ENCODE measurements around the gene NFASC.

The NFASC gene

DNA sequence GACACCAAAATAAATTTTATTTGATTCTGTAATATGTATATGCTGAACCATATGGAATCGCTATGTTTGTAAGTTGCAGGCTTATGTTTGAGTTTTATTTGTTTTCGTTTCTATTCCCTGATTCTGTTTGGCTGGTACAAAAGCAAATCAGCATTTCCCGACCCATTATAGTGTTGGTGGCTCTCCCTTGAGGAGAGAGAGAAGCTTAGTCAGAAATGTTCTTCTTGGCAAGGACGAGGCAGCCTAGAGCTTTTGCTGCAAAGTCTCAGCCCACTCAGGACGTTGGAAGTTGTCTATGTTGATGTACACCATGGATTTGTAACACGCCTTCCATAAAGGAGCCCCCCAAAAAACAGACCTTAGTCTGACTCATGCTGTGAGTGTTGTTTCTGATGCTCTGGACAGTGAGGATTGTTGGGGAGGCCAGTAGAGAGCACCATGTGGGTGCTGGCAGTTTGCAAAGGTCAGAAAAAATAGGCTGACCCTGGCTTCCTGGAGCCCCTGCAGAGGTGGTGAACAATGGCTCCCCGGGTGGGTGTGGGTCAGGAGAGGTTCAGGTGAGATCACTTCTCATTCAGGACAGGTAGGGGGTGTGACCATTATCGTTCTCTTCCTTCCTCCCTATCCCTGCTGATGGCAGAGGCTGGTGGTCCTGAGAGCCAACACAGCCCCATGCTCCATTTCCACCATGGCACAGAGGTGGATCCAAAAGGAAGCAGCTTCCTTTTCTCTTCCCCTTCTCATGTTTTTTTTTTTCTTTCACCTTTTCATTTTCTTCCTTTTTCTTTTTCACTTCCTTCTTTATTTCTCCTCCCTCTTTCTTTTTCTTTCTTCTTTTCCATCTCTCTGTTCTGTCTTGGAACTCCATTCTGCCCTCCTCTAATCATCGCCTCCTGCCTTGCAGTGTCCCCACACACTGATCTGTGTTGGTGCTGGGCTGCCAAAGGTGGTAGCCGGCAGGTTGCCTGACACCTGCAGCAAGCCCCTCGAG is 88.0 kb downstream of the NFASC start:
- DNase-seq (ENCODE audit: low read depth in 2 of 3, low spot score in 1 of 3), result no peak

DNA sequence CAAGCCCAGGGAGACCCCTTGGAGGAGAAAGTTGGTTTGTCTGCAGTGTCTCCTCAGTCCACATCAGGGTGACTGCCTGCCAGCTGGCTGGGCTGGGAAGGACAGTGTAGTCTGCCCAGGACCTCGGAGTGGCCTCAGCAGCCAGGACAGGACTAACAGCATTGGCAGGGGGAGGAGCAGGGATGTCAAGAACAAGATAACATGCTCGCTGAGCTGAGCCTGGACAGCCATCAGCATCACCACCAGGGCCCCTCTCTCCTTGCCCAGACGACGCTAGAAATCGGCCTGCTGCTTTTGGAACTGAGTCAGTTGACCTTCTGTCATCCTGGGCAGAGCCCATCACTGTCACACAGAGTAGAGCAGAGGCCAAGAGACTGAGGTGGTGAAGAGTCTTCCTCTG is 88.7 kb downstream of the NFASC start:
- DNase-seq (ENCODE audit: low read depth in 2 of 3, low spot score in 1 of 3), result no peak

DNA sequence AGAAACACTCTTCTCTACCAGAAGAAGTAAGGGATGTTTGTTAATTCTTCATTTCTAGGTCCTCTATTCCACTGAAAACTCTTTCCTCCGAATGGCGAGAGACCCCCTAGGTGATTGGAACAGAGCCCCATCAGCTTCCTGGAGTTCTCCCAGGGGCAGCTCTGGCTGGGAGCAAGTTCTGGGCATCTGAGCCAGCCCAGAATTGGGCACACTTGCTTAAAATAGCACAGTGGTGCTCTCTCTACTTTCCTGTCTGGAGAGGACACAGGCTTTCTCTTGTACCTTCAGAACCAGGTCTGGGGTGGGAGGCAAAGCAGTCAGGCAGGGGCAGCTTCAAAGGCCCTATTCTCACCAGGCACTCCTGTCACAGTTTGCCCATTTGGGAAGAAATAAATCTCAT is 89.2 kb downstream of the NFASC start:
- no peak for DNase-seq (ENCODE audit: low read depth in 2 of 3, low spot score in 1 of 3)

DNA sequence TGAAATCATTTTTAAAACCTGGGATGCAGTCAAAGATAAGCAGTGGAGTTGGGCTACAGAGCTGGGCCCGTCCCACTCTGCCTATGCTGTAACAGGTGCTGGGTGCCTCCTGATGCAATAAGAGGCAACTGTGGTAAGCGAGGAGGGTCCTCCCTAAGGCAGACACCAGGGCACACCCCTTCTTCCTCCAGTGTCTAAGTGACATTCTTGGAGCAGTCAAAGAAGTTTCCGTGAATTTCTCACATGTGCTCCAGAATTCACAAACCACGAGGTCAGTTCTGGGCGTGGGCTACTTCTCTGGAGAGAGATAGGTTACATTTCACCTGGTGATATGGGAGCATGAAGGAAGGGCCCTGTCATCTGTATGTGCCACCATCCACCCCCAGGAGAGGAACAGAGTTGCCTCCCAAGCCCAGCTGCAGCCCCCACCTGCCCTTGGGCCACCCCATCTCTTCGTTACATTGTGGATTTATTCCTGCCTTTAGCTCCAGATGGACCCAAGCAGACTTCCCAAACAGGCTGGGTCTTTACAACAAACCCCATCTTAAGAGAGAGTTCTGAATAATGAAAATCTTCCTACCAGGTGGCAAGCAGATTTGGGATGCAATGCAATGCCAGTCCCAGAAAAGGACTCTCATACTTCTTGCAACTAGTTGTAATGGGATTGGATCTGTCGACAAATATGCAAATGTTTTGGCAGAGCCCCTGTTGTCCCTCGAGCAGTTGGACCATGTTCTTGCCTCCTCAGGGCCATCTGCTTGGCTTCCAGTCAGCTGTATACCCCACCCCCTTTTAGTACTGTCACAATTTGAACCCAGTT is 89.9 kb downstream of the NFASC start:
- no peak for DNase-seq (ENCODE audit: low read depth in 2 of 3, low spot score in 1 of 3)

DNA sequence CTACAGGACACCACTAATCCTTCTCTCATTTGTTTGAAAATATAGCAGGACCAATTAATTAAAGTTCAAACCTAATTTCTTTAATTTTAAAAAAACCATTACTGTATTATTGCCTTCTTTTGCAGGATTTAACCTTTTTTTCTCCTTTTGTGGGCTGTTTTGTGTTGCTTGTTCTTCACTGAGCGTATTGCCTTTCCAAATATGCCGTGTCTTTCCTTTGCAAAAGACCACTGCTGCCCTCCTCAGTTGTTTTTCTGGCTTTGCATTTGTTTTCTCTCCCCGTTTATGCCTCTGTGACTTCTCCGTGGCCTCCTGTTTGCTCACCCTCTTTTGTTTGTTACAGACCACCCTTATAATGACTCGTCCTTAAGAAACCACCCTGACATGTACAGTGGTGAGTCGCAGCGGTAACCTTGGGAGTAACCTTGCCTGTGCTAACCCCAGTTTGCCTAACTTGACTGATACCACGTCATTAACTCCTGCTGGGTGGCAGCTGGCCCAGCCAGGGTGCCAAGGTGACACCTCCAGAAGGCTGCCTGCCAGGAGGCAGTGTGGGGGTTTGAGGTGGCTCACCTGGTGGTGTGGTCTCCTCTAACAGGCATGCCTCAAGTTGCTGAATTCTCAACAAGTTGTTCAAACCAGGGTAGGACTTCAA is 91.2 kb downstream of the NFASC start:
- no peak for DNase-seq (ENCODE audit: low read depth in 2 of 3, low spot score in 1 of 3)

DNA sequence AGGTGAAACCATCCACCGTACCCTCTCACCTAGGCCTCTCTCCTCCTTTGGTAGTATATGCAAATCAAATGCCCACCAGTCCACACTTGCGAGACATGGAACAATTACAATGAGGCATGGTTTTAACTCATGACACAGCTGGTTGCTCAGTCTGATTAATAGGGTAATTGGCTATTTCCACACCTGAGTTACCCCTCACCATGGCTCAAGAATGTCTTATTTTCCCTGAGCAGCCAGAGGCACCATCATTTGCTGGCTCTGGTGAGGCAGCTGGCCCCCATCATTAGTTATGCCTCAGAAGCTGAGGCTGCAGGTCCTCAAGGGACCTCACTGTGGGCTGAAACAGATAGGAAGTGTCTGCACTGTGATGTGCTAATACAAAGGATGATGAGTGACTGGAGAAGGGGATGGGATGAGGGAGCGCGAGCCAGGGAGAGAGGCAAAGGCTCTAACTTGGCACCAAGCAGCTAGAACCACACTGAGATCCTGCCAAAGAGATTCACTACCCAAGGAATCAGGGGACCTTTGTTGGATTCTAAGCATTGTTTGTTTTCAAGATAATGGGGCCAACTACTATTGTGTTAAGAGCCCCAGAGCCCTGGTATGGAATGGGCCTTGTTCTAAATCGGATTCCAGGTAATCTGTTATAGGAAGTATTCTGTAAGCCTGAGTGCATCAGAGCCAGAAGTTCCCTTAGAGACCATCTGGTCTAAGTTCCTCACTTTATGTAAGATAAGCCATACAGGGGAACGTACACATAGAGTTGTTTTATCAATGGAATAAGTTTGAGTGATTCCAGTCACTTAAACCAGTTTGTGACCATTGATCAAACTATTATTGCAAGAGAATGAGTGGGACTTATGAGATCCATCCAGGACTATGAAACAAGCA is 92.3 kb downstream of the NFASC start:
- no peak for DNase-seq (ENCODE audit: low read depth in 2 of 3, low spot score in 1 of 3)

DNA sequence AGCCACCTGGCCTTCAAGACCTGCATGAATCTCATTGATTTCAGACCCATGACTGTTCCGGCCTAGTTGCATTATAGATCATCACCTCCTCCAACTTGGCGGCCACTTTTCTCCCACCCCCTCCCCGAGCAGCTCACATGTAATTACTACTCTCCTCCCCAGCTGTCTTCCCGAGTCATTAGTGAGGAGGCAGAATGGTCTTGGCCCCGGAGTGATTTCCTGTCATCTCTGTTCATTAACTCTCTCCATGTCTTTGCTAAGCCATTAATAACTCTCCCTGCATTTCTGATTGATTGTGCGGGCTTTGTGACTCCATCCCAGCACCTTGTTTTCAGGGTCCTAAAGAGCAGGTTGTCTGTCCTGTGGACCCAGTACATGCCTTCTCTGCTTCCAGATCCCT is 96.8 kb downstream of the NFASC start:
- DNase-seq (ENCODE audit: low read depth in 2 of 3, low spot score in 1 of 3), result no peak

DNA sequence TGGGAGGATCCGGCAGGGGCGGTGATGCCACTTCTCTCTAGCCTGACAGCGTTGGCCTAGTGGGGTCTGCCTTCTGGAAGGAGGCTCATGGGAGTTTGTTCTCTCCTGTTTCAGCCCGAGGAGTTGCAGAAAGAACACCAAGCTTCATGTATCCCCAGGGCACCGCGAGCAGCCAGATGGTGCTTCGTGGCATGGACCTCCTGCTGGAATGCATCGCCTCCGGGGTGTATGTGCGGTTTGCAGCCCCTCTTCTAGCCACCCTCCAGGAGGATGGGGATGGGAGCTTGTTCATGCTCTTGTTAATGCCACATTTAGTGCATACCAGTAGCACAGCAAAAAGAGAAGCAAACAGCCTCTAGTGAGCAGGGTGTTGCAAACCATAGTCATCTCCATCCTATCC is 97.5 kb downstream of the NFASC start:
- no peak for DNase-seq (ENCODE audit: low read depth in 2 of 3, low spot score in 1 of 3)

DNA sequence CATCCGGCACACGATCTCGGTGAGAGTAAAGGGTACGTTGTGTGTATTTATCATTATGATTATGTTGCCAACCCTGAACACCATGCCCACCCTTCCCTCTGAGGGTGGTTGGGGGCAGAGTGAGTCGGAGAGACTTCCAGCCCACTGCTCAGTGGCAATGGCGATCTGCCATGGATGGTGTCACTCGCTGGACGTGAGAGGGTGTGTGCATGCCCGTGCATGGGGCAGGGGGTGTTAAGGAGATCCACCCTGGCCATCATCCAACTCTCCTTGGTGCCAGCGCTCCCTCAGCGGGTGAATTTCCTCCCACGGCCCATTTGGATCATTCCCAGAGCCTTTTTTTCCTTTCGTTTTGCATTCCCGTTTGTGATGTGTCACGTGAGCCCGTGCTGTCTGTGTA is 98.3 kb downstream of the NFASC start:
- no peak for DNase-seq (ENCODE audit: low read depth in 2 of 3, low spot score in 1 of 3)

DNA sequence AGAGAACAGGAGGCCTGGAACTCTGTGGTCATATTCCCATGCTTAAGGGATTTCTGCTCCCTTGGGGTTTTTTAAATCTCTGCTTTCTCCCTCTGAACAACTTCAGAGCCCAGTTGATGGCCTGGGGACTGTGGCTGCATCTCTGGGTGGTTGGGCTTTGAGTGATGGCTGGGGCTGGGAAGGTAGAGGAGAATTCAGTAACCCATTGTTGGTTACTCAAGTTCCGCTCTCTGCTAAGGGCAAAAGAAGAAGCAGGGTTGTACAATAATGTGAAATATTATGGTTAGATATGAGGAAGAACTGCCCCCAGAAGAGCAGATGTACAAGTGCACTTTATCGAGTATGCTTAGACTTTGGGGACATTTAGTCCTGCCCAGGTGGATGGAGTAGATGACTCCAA is 100.3 kb downstream of the NFASC start:
- no peak for DNase-seq (ENCODE audit: low read depth in 2 of 3, low spot score in 1 of 3)

DNA sequence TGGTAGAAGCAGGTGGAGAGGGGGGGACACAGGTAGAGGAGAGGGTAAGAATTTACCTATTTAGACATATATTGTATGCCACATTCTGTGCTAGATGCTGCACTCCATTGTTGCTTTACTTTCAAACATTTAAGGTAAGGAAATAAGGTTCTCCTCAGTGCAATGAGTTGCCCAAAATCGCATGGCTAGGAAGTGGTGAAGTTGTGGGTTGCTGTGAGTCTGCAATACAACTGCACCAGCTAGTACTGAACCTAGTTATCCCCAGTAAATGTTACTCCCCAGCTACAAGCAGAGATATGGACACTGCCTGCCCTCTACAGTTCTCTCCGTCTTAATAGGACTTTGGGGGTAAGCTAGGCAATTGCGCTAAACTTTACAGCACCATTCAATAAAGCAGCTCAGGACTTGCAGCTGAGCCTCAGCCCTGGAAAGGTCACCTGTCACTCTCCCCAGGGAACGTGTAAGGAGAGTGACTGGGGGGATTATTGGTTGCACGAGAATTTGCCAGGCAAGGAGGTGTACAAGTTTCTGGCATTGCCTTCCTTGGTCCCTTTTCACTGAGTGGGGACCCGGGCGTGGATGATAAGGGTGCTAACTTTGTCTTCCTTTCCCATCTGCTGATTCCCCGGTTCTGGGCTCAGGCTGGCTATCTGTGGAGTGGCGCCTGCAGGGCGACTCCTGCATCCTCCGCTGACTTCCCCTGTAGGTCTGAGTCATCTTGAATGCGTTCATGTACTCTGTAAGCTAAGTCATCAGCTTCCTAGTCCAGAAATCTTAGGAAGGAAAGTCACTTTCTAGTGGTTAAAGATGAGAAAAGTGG is 101.1 kb downstream of the NFASC start:
- DNase-seq (ENCODE audit: low read depth in 2 of 3, low spot score in 1 of 3), result no peak

DNA sequence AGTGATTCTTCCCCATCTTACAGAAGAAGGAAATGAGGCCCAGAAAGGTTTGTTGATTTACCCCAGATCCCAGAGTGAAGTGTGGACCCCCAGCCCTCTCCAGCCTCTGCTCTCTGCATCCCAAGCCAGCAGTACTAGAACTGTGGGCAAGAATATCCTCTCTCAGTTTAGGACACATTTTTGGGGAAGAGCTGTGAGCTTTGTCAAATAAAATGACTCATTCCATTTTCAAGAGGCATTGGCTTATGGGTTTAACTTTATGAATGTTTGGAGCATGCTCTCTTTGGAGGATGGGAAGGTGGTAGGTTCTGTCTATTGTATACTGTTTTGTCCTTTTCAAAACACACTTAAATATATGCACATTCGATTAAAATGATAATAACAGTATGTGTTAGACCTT is 101.8 kb downstream of the NFASC start:
- no peak for DNase-seq (ENCODE audit: low read depth in 2 of 3, low spot score in 1 of 3)

DNA sequence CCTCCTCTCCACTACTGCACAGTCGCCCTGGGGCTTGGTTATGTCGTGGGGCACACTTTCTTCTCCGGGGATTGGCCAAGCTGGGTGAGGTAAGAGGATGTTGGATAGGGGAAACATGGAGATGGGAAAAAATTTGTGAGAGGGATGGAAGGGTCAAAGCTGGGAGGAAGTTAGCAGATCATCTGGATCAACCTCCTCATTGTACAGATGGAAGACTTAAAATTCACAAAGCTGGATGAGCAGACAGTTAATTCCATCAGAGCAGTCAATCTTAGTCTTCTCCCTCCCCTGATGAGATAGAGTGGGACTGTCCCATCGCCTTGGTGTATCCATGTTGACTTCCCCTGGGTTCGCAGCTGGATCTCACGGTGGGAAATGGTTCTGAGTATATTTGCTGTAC is 102.8 kb downstream of the NFASC start:
- DNase-seq (ENCODE audit: low read depth in 2 of 3, low spot score in 1 of 3), result no peak

DNA sequence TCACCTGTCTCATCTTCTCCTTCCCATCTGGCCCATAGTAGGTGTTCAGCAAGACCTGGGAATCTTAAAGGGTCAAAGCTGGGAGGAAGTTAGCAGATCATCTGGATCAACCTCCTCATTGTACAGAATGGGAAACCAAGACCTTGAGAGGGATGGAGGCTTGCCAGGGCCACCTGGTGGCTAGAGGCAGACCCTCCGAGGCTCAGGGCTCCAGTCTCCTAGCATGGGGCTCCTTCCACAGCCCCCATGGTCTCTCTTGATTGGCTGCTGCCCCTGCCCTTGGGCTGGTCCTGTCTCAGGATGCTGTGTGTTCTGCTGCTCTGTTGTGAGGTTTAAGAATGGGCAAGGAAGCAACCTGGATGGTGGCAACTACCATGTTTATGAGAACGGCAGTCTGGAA is 103.7 kb downstream of the NFASC start:
- no peak for DNase-seq (ENCODE audit: low read depth in 2 of 3, low spot score in 1 of 3)

DNA sequence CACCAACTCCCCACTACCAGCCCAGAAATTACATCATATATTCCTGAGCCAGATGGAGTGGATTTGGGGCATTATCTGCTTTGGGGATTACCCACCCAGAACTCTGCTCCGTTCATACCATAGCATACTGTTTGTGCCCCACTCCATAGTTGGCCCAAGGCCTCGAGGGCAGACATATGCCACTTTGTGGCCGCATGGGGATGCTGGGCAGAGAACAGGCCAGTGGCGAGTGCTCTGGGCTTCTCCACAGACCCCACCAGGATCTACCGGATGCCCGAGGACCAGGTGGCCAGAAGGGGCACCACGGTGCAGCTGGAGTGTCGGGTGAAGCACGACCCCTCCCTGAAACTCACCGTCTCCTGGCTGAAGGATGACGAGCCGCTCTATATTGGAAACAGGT is 104.4 kb downstream of the NFASC start:
- no peak for DNase-seq (ENCODE audit: low read depth in 2 of 3, low spot score in 1 of 3)

DNA sequence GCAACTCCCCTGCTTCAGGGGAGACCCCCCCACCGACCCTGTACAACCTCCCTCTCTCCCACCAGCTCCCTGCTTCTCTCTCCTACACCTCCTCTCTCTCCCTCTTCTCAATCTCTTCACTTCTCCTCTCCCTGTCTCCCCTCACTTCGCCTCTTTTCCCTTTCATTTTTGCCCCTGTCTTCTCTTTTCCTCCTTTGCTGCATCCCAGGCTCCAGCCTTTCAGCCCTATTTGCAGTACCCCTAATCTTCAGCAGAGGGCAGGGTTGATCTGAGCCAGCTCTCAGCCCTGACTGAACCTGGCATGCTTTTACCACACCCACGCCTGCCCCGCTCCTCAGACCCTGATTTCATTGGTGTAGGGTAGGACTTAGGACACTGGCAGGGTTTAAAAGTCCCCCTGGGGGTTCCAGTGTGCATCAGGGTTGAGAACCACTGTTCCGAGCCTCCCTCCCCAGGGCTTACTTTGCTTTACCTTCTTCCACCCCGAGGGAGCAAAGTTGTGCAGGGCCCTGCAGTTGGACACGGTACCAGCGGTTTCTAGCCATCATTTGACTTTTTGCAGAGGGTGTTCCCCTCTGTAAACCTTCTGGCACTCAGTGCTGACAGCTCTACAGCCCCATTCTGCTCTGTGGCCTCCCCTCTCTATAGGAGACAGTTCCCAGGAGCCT is 105.0 kb downstream of the NFASC start:
- peak; percentile 34 to 67 (median 45) for DNase-seq (ENCODE audit: low read depth in 2 of 3, low spot score in 1 of 3)

DNA sequence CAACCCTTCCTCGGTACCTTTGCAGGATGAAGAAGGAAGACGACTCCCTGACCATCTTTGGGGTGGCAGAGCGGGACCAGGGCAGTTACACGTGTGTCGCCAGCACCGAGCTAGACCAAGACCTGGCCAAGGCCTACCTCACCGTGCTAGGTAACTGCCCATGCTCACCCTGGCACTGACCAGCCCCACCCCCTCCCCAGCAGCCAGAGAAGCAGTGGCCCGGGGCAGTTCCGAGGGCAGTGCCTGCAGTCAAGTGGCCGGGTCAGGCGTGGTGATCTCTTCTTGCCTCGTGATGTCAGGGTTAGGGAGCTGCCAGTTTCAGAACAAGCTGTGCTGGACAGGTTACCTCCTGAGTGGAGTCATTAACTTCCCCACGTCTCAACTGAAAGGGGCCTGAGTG is 106.0 kb downstream of the NFASC start:
- DNase-seq (ENCODE audit: low read depth in 2 of 3, low spot score in 1 of 3), result no peak

DNA sequence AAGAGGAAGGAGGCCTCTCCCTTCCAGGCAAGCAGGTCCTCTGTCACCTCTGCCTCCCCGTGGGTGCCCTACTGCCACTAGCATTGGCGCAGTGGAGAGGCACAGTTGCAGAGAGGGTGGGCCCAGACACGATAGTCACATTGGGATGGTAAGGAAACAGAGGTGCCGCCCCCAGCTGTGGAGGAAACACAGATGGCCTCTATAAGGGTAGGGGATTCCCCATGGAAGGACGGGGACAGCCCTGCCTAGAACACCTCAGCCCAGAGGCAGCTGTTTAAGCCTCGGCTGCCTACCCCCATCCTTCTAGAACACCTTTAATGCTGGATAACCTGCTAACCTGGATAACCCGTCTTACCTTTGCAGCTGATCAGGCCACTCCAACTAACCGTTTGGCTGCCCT is 106.7 kb downstream of the NFASC start:
- no peak for DNase-seq (ENCODE audit: low read depth in 2 of 3, low spot score in 1 of 3)

DNA sequence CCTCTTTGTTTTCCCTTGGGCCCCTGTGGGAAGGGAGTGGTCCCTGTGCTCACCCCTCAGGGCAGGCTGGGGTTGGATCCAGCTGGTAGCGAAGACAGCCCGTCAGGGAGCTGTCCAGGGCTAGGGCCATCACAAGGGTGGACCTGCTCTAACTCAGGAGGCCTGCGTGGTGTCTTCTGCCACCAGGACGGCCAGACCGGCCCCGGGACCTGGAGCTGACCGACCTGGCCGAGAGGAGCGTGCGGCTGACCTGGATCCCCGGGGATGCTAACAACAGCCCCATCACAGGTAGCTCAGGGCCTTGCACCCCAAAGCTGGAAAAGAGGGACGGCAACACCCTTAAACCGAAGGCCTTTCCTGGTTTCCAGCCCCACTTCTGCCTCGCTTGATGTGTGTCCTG is 108.1 kb downstream of the NFASC start:
- no peak for DNase-seq (ENCODE audit: low read depth in 2 of 3, low spot score in 1 of 3)

Data from stimulated activated CD4-positive, alpha-beta T cell treated with anti-CD3 and anti-CD28 coated beads, Interleukin-12 subunit alpha, Interleukin-12 subunit beta, amount 100 ng/mL, for 48 hours (primary cell).